ENCODE data around the gene KITLG.
"Not testable (repeated sequence)": the region's sequence is repeated elsewhere in the genome, so short reads cannot be mapped to it uniquely, and the experiment has no call there.

The KITLG gene

GRCh38 chr12:88576866-88577265 lies 3.4 kb downstream of the KITLG start:
- DNase-seq (ENCODE audit: low spot score) = no peak

GRCh38 chr12:88575361-88575970 lies 4.8 kb downstream of the KITLG start:
- no peak for DNase-seq (ENCODE audit: low spot score)

GRCh38 chr12:88574278-88574677 lies 6.0 kb downstream of the KITLG start:
- no peak for DNase-seq (ENCODE audit: low spot score)

- DNase-seq (ENCODE audit: low spot score) = no peak
These were observed 6.7 kb downstream of the KITLG start for GRCh38 chr12:88573583-88573982.

GRCh38 chr12:88572781-88573549 lies 7.3 kb downstream of the KITLG start:
- DNase-seq (ENCODE audit: low spot score) = no peak

GRCh38 chr12:88571543-88571942 lies 8.7 kb downstream of the KITLG start:
- DNase-seq (ENCODE audit: low spot score) = no peak

- DNase-seq (ENCODE audit: low spot score) = no peak
These were observed 10.2 kb downstream of the KITLG start for GRCh38 chr12:88570103-88570502.

- DNase-seq (ENCODE audit: low spot score) = no peak
These were observed 13.8 kb downstream of the KITLG start for GRCh38 chr12:88566430-88566829.

GRCh38 chr12:88562846-88563582 lies 17.3 kb downstream of the KITLG start:
- DNase-seq (ENCODE audit: low spot score) = no peak

- DNase-seq (ENCODE audit: low spot score) = no peak
These were observed 18.1 kb downstream of the KITLG start for GRCh38 chr12:88562151-88562550.

GRCh38 chr12:88559772-88560171 lies 20.5 kb downstream of the KITLG start:
- no peak for DNase-seq (ENCODE audit: low spot score)

- DNase-seq (ENCODE audit: low spot score) = no peak
These were observed 21.1 kb downstream of the KITLG start for GRCh38 chr12:88559199-88559598.

- DNase-seq (ENCODE audit: low spot score) = no peak
These were observed 21.9 kb downstream of the KITLG start for GRCh38 chr12:88558340-88558867.

- DNase-seq (ENCODE audit: low spot score) = no peak
These were observed 24.0 kb downstream of the KITLG start for GRCh38 chr12:88556213-88556774.

GRCh38 chr12:88553941-88554658 lies 26.2 kb downstream of the KITLG start:
- DNase-seq (ENCODE audit: low spot score) = no peak

GRCh38 chr12:88552610-88553079 lies 27.6 kb downstream of the KITLG start:
- no peak for DNase-seq (ENCODE audit: low spot score)

GRCh38 chr12:88549929-88550328 lies 30.3 kb downstream of the KITLG start:
- no peak for DNase-seq (ENCODE audit: low spot score)

- not testable (repeated sequence) for DNase-seq (ENCODE audit: low spot score)
These were observed 32.3 kb downstream of the KITLG start for GRCh38 chr12:88547949-88548348.

- no peak for DNase-seq (ENCODE audit: low spot score)
These were observed 33.4 kb downstream of the KITLG start for GRCh38 chr12:88546853-88547252.

GRCh38 chr12:88546226-88546625 lies 34.0 kb downstream of the KITLG start:
- DNase-seq (ENCODE audit: low spot score) = no peak
